Right lobe of liver (tissue), 4 donors: Measurements from ENCODE around the gene OR52W1.

ENCODE experiments used
- CTCF ChIP-seq, 4 donors: fragments of 200-600 bp in 3 of 4; fragments of 450-650 bp in 1 of 4; IDR thresholded peaks; one replicate each; pipeline versions ENCODE4 v1.5.1 to v1.8.0; 2016 to 2022; ENCODE audit warnings: antibody characterized with exemption in 4 of 4, mild to moderate bottlenecking in 2 of 4
- POLR2A ChIP-seq: fragments of 450-650 bp; IDR thresholded peaks from one replicate; pipeline ENCODE4 v1.6.1; 2017; ENCODE audit warnings: antibody characterized with exemption, mild to moderate bottlenecking
- donor health status: DM: no; HTN: no; CAD: no.
- donor health status: DM: no; HTN: no; CAD: no.
- donor health status: DM: no; HTN: yes; CAD: no.

- no peak for TF ChIP-seq CTCF (IDR thresholded peaks at IDR 0.05)
- TF ChIP-seq POLR2A, result no peak
Observed at GRCh38 chr11:6204706-6205105, 5.7 kb downstream of the OR52W1 start.
